HG03108 (cell line): ENCODE results near the gene NRN1L.

Experiments
- ATAC-seq: cut with Tn5 transposase; IDR thresholded peaks from one replicate; pipeline ENCODE4 v1.9.1; 2021; ENCODE audit warnings: moderate library complexity; ENCODE audit not compliant: unreplicated experiment

NRN1L gene

GRCh38 chr16:67934306-67935100, 49.8 kb downstream of the NRN1L start:
- no peak for ATAC-seq

GRCh38 chr16:67935101-67935401, 50.4 kb downstream of the NRN1L start:
- ATAC-seq = no peak

- ATAC-seq = peak; percentile 91
These were observed 50.9 kb downstream of the NRN1L start for GRCh38 chr16:67935402-67936123.
